Lower lobe of right lung (tissue), 2 donors: ENCODE measurements around the gene GDF15. TPM values are rescaled to one million over a fixed set of nuclear protein-coding genes. Genes with fewer than 3 reads are reported as not detected.

Experiments
- ATAC-seq, 2 donors: fragments of 200-7000 bp; cut with Tn5 transposase; one replicate each; pipeline ENCODE4 v1.9.1; 2020 to 2022; ENCODE audit warnings: mild to moderate bottlenecking in 2 of 2, moderate library complexity in 2 of 2
- DNase-seq: peaks from one replicate; pipeline ENCODE4 v3.0.0-alpha.2; 2020
- H3K27ac ChIP-seq: fragments of 200-600 bp; one replicate; pipeline ENCODE4 v1.8.0; 2022
- H3K27me3 ChIP-seq: fragments of 200-600 bp; one replicate; pipeline ENCODE4 v1.8.0; 2022; ENCODE audit warnings: low read depth
- H3K36me3 ChIP-seq: fragments of 200-600 bp; one replicate; pipeline ENCODE4 v1.8.0; 2022; ENCODE audit warnings: mild to moderate bottlenecking
- H3K4me1 ChIP-seq: fragments of 200-600 bp; one replicate; pipeline ENCODE4 v1.8.0; 2022
- H3K4me3 ChIP-seq: fragments of 200-600 bp; one replicate; pipeline ENCODE4 v1.8.0; 2022; ENCODE audit warnings: mild to moderate bottlenecking
- H3K9me3 ChIP-seq: fragments of 200-600 bp; one replicate; pipeline ENCODE4 v1.8.0; 2022
- intact Hi-C: fragments of 100-400 bp; cut with DNase I; formaldehyde crosslinking; loops from one replicate; pipeline ENCODE4 v1.11.0; 2022
- total RNA-seq: library from RNA; stranded (reverse); fragmentation: NEBNext Ultra II Directional; extraction: Animal tissue kit (Norgen Biotek cat#: 25700); gene quantifications from one replicate; pipeline ENCODE4 v1.2.1, GENCODE V29; 2021
- TF ChIP-seq, protein P1 (sequence below): fragments of 200-600 bp; IDR thresholded peaks from one replicate; pipeline ENCODE4 v1.8.0; 2022; ENCODE audit warnings: antibody characterized with exemption, mild to moderate bottlenecking
- donor health status: DM: no; HTN: yes; CAD: no; lungs with severe emphysema.

Gene GDF15
- total RNA-seq, 1 donor from 2014 or later, result 21.2 TPM

DNA sequence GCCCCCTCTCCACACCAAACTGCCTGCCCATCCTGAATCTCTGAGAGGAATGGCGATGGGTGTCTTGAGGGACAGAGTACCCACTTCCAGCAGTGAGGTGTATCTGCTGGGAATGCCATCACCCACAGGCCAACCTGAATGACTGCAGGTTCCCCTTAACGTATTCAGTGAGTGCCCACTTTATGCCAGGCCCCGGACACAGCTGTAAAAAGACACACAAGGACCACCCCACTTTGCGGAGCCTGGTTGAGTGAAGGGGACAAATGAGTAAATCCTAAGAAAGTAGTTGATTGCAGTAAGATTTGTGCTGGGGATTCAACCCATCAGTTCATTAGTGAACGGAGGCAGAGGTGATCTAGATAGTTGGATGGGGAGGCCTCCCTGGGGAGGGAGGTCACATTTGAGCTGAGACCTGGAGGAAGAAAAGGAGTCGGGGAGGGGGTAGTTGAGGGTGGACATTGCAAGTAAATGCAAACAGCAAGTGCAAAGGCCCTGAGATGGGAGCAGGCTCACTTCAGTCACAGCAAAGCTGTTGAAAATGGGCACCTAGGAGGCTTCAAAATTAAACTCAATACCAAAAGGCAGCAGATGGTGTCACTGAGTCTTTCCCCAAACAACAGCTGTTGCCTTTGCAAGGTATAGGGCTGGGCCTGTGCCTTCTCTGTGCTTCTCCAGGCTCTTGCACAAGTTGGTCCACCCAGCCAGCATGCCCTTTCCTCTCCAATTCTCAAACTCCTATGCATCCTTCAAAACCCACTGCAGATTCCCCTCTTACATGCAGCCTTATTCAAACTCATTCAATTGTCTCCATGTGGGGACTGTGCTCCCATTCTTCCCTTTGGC lies 4.3 kb downstream of the GDF15 start:
- Histone ChIP-seq H3K9me3 (no peaks in the 10 kb centered on the region), H3K27me3 (no peaks in the 10 kb centered on the region), H3K4me3 (no peak overlapping the region), H3K27ac (no peak overlapping the region), H3K36me3 (peaks cover 7% of the 10 kb centered on the region), H3K4me1 (peaks cover 50% of the 10 kb centered on the region)
- DNase-seq (no peak), ATAC-seq (no peak)
- TF ChIP-seq, protein P1, sequence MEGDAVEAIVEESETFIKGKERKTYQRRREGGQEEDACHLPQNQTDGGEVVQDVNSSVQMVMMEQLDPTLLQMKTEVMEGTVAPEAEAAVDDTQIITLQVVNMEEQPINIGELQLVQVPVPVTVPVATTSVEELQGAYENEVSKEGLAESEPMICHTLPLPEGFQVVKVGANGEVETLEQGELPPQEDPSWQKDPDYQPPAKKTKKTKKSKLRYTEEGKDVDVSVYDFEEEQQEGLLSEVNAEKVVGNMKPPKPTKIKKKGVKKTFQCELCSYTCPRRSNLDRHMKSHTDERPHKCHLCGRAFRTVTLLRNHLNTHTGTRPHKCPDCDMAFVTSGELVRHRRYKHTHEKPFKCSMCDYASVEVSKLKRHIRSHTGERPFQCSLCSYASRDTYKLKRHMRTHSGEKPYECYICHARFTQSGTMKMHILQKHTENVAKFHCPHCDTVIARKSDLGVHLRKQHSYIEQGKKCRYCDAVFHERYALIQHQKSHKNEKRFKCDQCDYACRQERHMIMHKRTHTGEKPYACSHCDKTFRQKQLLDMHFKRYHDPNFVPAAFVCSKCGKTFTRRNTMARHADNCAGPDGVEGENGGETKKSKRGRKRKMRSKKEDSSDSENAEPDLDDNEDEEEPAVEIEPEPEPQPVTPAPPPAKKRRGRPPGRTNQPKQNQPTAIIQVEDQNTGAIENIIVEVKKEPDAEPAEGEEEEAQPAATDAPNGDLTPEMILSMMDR, result no peak
- intact Hi-C loops, result loop anchor here (10.0 kb wide), 1 partner anchor 45 kb away; the partner anchor contains the start of gene PGPEP1

DNA sequence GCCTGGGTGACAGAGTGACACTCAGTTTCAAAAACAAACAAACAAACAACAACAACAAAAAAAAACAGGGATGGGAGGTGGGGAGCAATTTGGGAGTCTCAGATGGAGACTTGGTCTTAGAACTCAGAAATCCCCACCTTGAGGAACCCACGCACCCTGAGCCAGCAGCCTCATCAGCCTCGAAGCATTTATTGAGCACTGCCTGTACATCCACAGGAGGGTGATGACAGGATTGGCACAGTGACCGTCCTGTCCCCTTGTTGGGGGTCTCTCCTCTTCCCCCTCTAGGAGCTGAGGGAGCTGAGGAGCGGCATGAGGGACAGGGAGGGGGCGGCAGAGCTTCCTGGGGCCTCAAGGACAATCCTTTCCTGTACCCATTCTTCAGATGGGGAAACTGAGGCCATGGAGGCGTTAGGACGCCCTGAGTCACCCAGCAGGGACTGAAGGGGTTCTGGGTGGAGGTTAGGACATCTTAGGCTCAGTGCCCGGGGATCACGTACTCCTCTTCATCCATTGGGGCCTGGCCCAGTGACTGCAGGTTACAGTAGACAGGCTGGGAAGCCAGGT lies 5.6 kb downstream of the GDF15 start:
- intact Hi-C loops, result loop anchor here (10.0 kb wide), 1 partner anchor 47 kb away; the partner anchor contains the start of gene PGPEP1
- TF ChIP-seq, protein P1, result no peak
- Histone ChIP-seq H3K27me3 (peaks cover 5% of the 10 kb centered on the region), H3K4me1 (peaks cover 40% of the 10 kb centered on the region), H3K36me3 (peaks cover 7% of the 10 kb centered on the region), H3K9me3 (no peaks in the 10 kb centered on the region), H3K27ac (no peak overlapping the region), H3K4me3 (no peak overlapping the region)
- no peak for DNase-seq
- no peak for ATAC-seq

DNA sequence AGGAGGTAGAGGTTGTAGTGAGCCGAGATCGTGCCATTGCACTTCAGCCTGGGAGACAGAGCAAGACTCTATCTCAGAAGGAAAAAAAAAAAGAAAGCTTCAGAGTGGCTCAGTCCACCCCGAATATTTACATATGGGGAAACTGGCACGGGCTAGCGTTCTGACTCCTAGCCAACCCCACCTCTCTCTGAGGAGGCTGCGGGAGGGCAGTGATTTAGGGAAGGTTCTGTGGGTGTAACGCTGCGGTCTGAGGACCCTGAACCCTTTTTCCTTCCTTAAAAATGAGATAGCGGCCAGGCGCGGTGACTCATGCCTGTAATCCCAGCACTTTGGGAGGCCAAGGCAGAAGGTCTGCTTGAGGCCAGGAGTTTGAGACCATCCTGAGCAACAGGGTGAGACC lies 6.5 kb downstream of the GDF15 start:
- intact Hi-C loops, result loop anchor here (10.0 kb wide), 1 partner anchor 48 kb away; the partner anchor contains the start of gene PGPEP1
- peaks cover 7% of the 10 kb centered on the region for H3K36me3 ChIP-seq
- ATAC-seq (peak; percentile 69 to 70), DNase-seq (peak; percentile 82)
- H3K9me3 ChIP-seq, result no peaks in the 10 kb centered on the region
- peak overlapping the region; percentile 38 for H3K4me3 ChIP-seq
- H3K4me1 ChIP-seq, result peaks cover 39% of the 10 kb centered on the region
- TF ChIP-seq, protein P1, result no peak
- H3K27me3 ChIP-seq, result peaks cover 13% of the 10 kb centered on the region
- H3K27ac ChIP-seq, result peak overlapping the region; percentile 65

DNA sequence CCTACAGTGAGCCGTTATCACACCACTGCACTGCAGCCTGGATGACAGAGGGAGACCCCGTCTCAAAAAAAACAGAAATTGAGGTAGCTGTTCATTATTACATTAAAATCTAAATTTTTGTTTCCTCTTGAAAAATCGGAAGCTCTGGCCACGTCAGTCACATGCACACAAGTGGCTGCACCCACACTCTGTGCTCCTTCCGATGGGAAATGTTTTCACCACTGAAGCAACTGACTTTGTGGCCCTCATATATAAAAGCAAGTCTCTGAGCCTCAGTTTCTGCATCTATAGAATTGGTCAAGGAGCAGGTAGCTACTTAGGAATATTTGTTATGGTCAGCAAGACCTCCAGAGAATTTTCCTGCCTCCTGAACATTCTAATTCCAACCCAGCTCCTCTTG lies 7.0 kb downstream of the GDF15 start:
- H3K4me3 ChIP-seq, result peak overlapping the region; percentile 38
- ATAC-seq, result peak in 1 of 2 donors; percentile 34

DNA sequence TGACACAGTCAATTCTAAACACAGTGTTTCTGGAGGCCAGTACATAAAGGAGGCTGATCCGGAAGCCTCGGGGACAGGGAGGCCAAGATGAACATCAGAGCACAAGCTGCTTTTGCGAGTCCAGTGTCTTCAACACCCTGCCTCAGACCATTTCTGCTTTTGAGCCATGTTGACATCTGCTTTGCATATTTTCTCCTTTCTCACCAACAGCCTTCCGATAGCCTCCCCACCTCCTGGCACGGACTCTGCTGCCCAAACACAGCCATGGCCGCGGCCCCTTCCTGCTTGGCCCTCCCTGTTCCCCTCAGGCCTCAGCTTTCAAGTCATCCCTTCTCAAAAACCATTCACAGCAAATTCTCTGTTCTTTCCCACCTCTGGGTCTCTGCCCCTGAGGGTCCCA lies 7.9 kb downstream of the GDF15 start:
- Histone ChIP-seq H3K36me3 (peaks cover 7% of the 10 kb centered on the region), H3K4me3 (peak overlapping the region; percentile 38), H3K27me3 (peaks cover 19% of the 10 kb centered on the region), H3K4me1 (peaks cover 39% of the 10 kb centered on the region), H3K9me3 (no peaks in the 10 kb centered on the region), H3K27ac (peak overlapping the region; percentile 18)
- intact Hi-C loops, result loop anchor here (10.0 kb wide), 1 partner anchor 49 kb away; the partner anchor contains the start of gene PGPEP1
- TF ChIP-seq, protein P1, result no peak
- DNase-seq (peak; percentile 78), ATAC-seq (peak; percentile 36 to 45)

More for the DNA sequence above, 7.0 kb downstream of the GDF15 start:
- TF ChIP-seq, protein P1, result no peak
- Histone ChIP-seq H3K27me3 (peaks cover 18% of the 10 kb centered on the region), H3K4me1 (peaks cover 39% of the 10 kb centered on the region), H3K9me3 (no peaks in the 10 kb centered on the region), H3K27ac (peak overlapping the region; percentile 65), H3K36me3 (peaks cover 7% of the 10 kb centered on the region)
- no peak for DNase-seq
- intact Hi-C loops, result loop anchor here (10.0 kb wide), 1 partner anchor 48 kb away; the partner anchor contains the start of gene PGPEP1
